ENCODE measurements around the gene CDK6. TPM values are rescaled to one million over a fixed set of nuclear protein-coding genes. Genes with fewer than 3 reads are reported as not detected.

The CDK6 gene
- total and polyA plus RNA-seq, 10 of the 15 experiments (the other 5 are each of a cell fraction or from before 2014, with no cell fraction given): 8.0 to 118 (median 45.8) TPM

DNA sequence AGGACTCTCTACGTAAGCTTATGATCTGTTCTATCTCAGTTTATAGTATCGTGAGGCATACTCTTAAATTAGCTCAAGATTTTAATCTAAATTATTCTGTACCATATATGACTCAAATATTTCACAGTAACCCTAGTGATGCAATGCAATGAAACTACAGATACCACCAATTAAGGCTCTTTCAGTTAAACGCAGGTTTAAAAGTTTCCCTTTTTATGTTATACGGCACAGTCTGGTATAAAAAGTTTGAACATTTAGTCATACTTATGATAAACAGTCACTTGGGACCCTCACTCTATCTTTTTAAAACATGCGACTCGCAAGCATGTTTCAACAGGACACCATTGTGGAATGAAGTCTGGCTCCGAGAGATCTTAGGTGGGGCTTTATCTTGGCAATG is 107.2 kb downstream of the CDK6 start:
- RAD21 ChIA-PET (ENCODE audit: unreplicated experiment): interaction anchor here (0.7 kb wide), 1 partner anchor 88 kb away, joined by 3 read pairs; no protein-coding TSS in a partner anchor
- no peak overlapping the region for H3K27ac ChIP-seq (ENCODE audit: control insufficient read depth, insufficient read depth)
- peaks cover 5 to 8% of the 10 kb centered on the region in 2 experiments for H3K36me3 ChIP-seq (ENCODE audit: control insufficient read depth in 2 of 2, insufficient read depth in 2 of 2, low read length in 1 of 2)
- POLR2A ChIA-PET: no interaction called here
- H3K4me3 ChIP-seq: no peak overlapping the region
- H3K4me2 ChIP-seq (ENCODE audit: control insufficient read depth, insufficient read depth): no peak overlapping the region
- no peaks in the 10 kb centered on the region for H4K20me1 ChIP-seq (ENCODE audit: control insufficient read depth, insufficient read depth)
- SMC1A ChIA-PET (ENCODE audit: uncharacterized antibody, unreplicated experiment): interaction anchor here (0.7 to 1.9 kb wide), 5 partner anchors 8 to 94 kb away, joined by 3 to 5 read pairs (median 3); no protein-coding TSS in a partner anchor
- H3K9me3 ChIP-seq (replicated peaks; ENCODE audit: control insufficient read depth, insufficient read depth, low read length): no peaks in the 10 kb centered on the region
- no peaks in the 10 kb centered on the region for H3K27me3 ChIP-seq (replicated peaks in 1 of 2; ENCODE audit: control insufficient read depth in 2 of 2, insufficient read depth in 2 of 2, low read length in 1 of 2)
- intact Hi-C loops (cut with micrococcal nuclease; ENCODE audit: unreplicated experiment): no loop called here
- no TSS peak for BruUV-seq (replicated peaks)
- WGBS (ENCODE audit: insufficient coverage, insufficient replicate concordance, low lambda C conversion rate, missing lambda C conversion rate): 97% methylated on average over 7 of the region's 7 CpGs
- H2AFZ ChIP-seq (ENCODE audit: control insufficient read depth, low read depth, low read length): no peak overlapping the region
- FAIRE-seq (no peak), DNase-seq (ENCODE audit: low read depth, low spot score) (no peak), ATAC-seq (no peak)
- no peak overlapping the region for H3K9ac ChIP-seq (ENCODE audit: control insufficient read depth, insufficient read depth, low read length)
- peaks cover 20% of the 10 kb centered on the region for H3K79me2 ChIP-seq (ENCODE audit: control insufficient read depth, insufficient read depth, low read length)
- H3K4me1 ChIP-seq (ENCODE audit: control insufficient read depth, insufficient read depth, low read length): peaks cover 14% of the 10 kb centered on the region
- in situ Hi-C loops (cut with MboI): no loop called here
- CTCF ChIA-PET: interaction anchor here (0.9 to 1.0 kb wide), 2 partner anchors 13 to 31 kb away, joined by 3 read pairs; no protein-coding TSS in a partner anchor
- TF ChIP-seq SMARCA5 (IDR thresholded peaks at IDR 0.05) (no peak), BACH1 (IDR thresholded peaks at IDR 0.05; ENCODE audit: borderline replicate concordance) (no peak), BHLHE40 (IDR thresholded peaks at IDR 0.05; ENCODE audit: borderline replicate concordance in 1 of 2, low read depth in 2 of 2, low read length in 1 of 2) (no peak), CREB1 (IDR thresholded peaks at IDR 0.05; ENCODE audit: low read depth) (no peak), MLLT1 (IDR thresholded peaks at IDR 0.05) (no peak), ZNF274 (IDR thresholded peaks at IDR 0.05; ENCODE audit: insufficient read depth, insufficient read length) (no peak), SREBF1 (IDR thresholded peaks at IDR 0.05; ENCODE audit: low read length) (no peak), LARP7 (IDR thresholded peaks at IDR 0.05) (no peak), NFYB (IDR thresholded peaks at IDR 0.05; ENCODE audit: insufficient read depth, low read depth, low read length) (no peak), SIX5 (IDR thresholded peaks at IDR 0.05; ENCODE audit: low read depth, low read length, severe bottlenecking) (no peak), RAD51 (IDR thresholded peaks at IDR 0.05) (no peak), RAD21 (IDR thresholded peaks at IDR 0.05; ENCODE audit: insufficient read depth, low read depth, low read length) (no peak), EGR1 (IDR thresholded peaks at IDR 0.05; ENCODE audit: borderline replicate concordance in 1 of 2, low read depth in 2 of 2, low read length in 2 of 2) (no peak), STAT1 (conservative IDR thresholded peaks at IDR 0.05) (no peak)
- TF ChIP-seq, protein P1, sequence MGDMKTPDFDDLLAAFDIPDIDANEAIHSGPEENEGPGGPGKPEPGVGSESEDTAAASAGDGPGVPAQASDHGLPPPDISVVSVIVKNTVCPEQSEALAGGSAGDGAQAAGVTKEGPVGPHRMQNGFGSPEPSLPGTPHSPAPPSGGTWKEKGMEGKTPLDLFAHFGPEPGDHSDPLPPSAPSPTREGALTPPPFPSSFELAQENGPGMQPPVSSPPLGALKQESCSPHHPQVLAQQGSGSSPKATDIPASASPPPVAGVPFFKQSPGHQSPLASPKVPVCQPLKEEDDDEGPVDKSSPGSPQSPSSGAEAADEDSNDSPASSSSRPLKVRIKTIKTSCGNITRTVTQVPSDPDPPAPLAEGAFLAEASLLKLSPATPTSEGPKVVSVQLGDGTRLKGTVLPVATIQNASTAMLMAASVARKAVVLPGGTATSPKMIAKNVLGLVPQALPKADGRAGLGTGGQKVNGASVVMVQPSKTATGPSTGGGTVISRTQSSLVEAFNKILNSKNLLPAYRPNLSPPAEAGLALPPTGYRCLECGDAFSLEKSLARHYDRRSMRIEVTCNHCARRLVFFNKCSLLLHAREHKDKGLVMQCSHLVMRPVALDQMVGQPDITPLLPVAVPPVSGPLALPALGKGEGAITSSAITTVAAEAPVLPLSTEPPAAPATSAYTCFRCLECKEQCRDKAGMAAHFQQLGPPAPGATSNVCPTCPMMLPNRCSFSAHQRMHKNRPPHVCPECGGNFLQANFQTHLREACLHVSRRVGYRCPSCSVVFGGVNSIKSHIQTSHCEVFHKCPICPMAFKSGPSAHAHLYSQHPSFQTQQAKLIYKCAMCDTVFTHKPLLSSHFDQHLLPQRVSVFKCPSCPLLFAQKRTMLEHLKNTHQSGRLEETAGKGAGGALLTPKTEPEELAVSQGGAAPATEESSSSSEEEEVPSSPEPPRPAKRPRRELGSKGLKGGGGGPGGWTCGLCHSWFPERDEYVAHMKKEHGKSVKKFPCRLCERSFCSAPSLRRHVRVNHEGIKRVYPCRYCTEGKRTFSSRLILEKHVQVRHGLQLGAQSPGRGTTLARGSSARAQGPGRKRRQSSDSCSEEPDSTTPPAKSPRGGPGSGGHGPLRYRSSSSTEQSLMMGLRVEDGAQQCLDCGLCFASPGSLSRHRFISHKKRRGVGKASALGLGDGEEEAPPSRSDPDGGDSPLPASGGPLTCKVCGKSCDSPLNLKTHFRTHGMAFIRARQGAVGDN (IDR thresholded peaks at IDR 0.05): no peak
- TF ChIP-seq, protein P2, sequence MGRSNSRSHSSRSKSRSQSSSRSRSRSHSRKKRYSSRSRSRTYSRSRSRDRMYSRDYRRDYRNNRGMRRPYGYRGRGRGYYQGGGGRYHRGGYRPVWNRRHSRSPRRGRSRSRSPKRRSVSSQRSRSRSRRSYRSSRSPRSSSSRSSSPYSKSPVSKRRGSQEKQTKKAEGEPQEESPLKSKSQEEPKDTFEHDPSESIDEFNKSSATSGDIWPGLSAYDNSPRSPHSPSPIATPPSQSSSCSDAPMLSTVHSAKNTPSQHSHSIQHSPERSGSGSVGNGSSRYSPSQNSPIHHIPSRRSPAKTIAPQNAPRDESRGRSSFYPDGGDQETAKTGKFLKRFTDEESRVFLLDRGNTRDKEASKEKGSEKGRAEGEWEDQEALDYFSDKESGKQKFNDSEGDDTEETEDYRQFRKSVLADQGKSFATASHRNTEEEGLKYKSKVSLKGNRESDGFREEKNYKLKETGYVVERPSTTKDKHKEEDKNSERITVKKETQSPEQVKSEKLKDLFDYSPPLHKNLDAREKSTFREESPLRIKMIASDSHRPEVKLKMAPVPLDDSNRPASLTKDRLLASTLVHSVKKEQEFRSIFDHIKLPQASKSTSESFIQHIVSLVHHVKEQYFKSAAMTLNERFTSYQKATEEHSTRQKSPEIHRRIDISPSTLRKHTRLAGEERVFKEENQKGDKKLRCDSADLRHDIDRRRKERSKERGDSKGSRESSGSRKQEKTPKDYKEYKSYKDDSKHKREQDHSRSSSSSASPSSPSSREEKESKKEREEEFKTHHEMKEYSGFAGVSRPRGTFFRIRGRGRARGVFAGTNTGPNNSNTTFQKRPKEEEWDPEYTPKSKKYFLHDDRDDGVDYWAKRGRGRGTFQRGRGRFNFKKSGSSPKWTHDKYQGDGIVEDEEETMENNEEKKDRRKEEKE (IDR thresholded peaks at IDR 0.05): no peak

Measured in GM12878 (cell line).